OCI-LY7 (cell line): ENCODE data around the gene ZMIZ1. TPM values are rescaled to one million over a fixed set of nuclear protein-coding genes. Genes with fewer than 3 reads are reported as not detected.

ENCODE experiments used
- BruUV-seq: library from RNA; stranded (reverse); fragments of 400-500 nt; replicated peaks from 2 replicates; lab custom pipeline; 2021; lab: Mats Ljungman, UMichigan
- CTCF ChIA-PET: fragments of 300-600 bp; sonication (Branson Sonifier 250); formaldehyde crosslinking; loops from one replicate; lab custom pipeline; 2022; ENCODE audit warnings: antibody characterized with exemption; ENCODE audit not compliant: unreplicated experiment; lab: Charles Lee
- POLR2A ChIA-PET: fragments of 300-600 bp; sonication (Branson Sonifier 250); formaldehyde crosslinking; loops from one replicate; lab custom pipeline; 2022; ENCODE audit warnings: antibody characterized with exemption; lab: Charles Lee
- DNase-seq: peaks from one replicate; pipeline ENCODE4 v3.0.0-alpha.2; 2015; ENCODE audit warnings: low spot score
- H2AFZ ChIP-seq: fragments of 200-600 bp; sonication (generic), shearing (Covaris generic); 2 replicates; pipeline ENCODE4 v1.6.1; 2014; ENCODE audit warnings: mild to moderate bottlenecking, antibody characterized with exemption, low read length, moderate library complexity
- H3K27ac ChIP-seq: fragments of 200-600 bp; sonication (generic); 2 replicates; pipeline ENCODE4 v1.5.1; 2014; ENCODE audit warnings: mixed run types, low read depth, mild to moderate bottlenecking, moderate library complexity, low read length, inconsistent platforms; ENCODE audit not compliant: poor library complexity, severe bottlenecking
- H3K36me3 ChIP-seq: fragments of 200-600 bp; sonication (generic); 2 replicates; pipeline ENCODE4 v1.6.1; 2014; ENCODE audit warnings: mild to moderate bottlenecking, antibody characterized with exemption, low read length, moderate library complexity, mixed read lengths; ENCODE audit not compliant: insufficient read depth
- H3K4me1 ChIP-seq: fragments of 200-600 bp; sonication (generic); 2 replicates; pipeline ENCODE4 v1.5.1; 2014; ENCODE audit warnings: mild to moderate bottlenecking, low read length; ENCODE audit not compliant: insufficient read depth, poor library complexity, severe bottlenecking
- H3K4me2 ChIP-seq: fragments of 200-600 bp; sonication (generic); 2 replicates; pipeline ENCODE4 v1.6.1; 2014; ENCODE audit warnings: mild to moderate bottlenecking, low read length
- H3K4me3 ChIP-seq: fragments of 200-600 bp; sonication (generic); 2 replicates; pipeline ENCODE4 v1.5.1; 2014; ENCODE audit warnings: mild to moderate bottlenecking, low read depth, low read length; ENCODE audit not compliant: poor library complexity, severe bottlenecking
- H3K79me2 ChIP-seq: fragments of 200-600 bp; sonication (generic); 2 replicates; pipeline ENCODE4 v1.6.1; 2016; ENCODE audit warnings: low read depth, mild to moderate bottlenecking, low read length, moderate library complexity, mixed read lengths; ENCODE audit not compliant: insufficient read depth
- H3K9me2 ChIP-seq: fragments of 200-600 bp; sonication (generic); 2 replicates; pipeline ENCODE4 v1.6.1; 2016; ENCODE audit warnings: mild to moderate bottlenecking, low read length, mixed read lengths; ENCODE audit not compliant: insufficient read depth
- H3K9me3 ChIP-seq: fragments of 200-600 bp; sonication (generic); 2 replicates; pipeline ENCODE4 v1.6.1; 2014; ENCODE audit warnings: mild to moderate bottlenecking, mixed run types, low read length, mixed read lengths
- H4K20me1 ChIP-seq: fragments of 200-600 bp; sonication (generic); 2 replicates; pipeline ENCODE4 v1.6.1; 2014; ENCODE audit warnings: mild to moderate bottlenecking, antibody characterized with exemption, low read length, moderate library complexity, mixed read lengths; ENCODE audit not compliant: insufficient read depth
- CTCF ChIP-seq: fragments of 200-600 bp; sonication (generic); conservative IDR thresholded peaks from 2 replicates; pipeline ENCODE4 v1.5.1; 2014; ENCODE audit warnings: mild to moderate bottlenecking, antibody characterized with exemption, low read length, moderate library complexity, mixed read lengths
- EZH2phosphoT487 ChIP-seq: fragments of 200-600 bp; sonication (generic); IDR thresholded peaks from 2 replicates; pipeline ENCODE4 v1.6.1; 2018; ENCODE audit warnings: low read depth, borderline replicate concordance, mild to moderate bottlenecking, mixed run types, antibody characterized with exemption, low read length, moderate library complexity, mixed read lengths
- intact Hi-C: fragments of 100-400 bp; cut with micrococcal nuclease; formaldehyde crosslinking; loops from one replicate; pipeline ENCODE4 v1.10.0; 2022; ENCODE audit not compliant: unreplicated experiment
- total RNA-seq, 2 experiments: library from RNA; depleted of rRNA in 1 of 2; stranded (reverse); fragments of >200 nt in 1 of 2; shearing (Covaris generic) in 1 of 2; gene quantifications; 2 replicates each; pipeline ENCODE4 v1.2.3, GENCODE V29; 2014 to 2022

ZMIZ1 gene
- total RNA-seq, 2 experiments from 2014 or later, result 20.4 to 66.9 TPM

- H3K79me2 ChIP-seq, result no peaks in the 10 kb centered on the region
- no peak for DNase-seq
- POLR2A ChIA-PET, result no interaction called here
- H3K4me1 ChIP-seq, result no peaks in the 10 kb centered on the region
- H3K4me2 ChIP-seq, result no peak overlapping the region
- H4K20me1 ChIP-seq, result no peaks in the 10 kb centered on the region
- no peaks in the 10 kb centered on the region for H3K9me2 ChIP-seq
- intact Hi-C loops, result no loop called here
- no TSS peak for BruUV-seq
- H2AFZ ChIP-seq, result no peak overlapping the region
- CTCF ChIA-PET, result no interaction called here
- TF ChIP-seq CTCF, result no peak
- TF ChIP-seq EZH2phosphoT487, result no peak
- no peak overlapping the region for H3K27ac ChIP-seq
- H3K9me3 ChIP-seq, result no peaks in the 10 kb centered on the region
- H3K36me3 ChIP-seq, result no peaks in the 10 kb centered on the region
- H3K4me3 ChIP-seq, result no peak overlapping the region
These were observed 146.8 kb downstream of the ZMIZ1 start for GRCh38 chr10:79215531-79215930.

GRCh38 chr10:79219322-79219957 is 150.7 kb downstream of the ZMIZ1 start:
- H3K4me3 ChIP-seq, result no peak overlapping the region
- H3K79me2 ChIP-seq, result no peaks in the 10 kb centered on the region
- TF ChIP-seq EZH2phosphoT487 (no peak), CTCF (no peak)
- H4K20me1 ChIP-seq, result no peaks in the 10 kb centered on the region
- no peak overlapping the region for H3K27ac ChIP-seq
- no peak for DNase-seq
- intact Hi-C loops, result no loop called here
- H3K9me3 ChIP-seq, result no peaks in the 10 kb centered on the region
- no peaks in the 10 kb centered on the region for H3K36me3 ChIP-seq
- ChIA-PET POLR2A (interaction anchor here (0.6 kb wide), 1 partner anchor 855 kb away, joined by 3 read pairs; no protein-coding TSS in a partner anchor), CTCF (no interaction called here)
- H3K4me1 ChIP-seq, result no peaks in the 10 kb centered on the region
- BruUV-seq, result no TSS peak
- no peak overlapping the region for H2AFZ ChIP-seq
- H3K4me2 ChIP-seq, result no peak overlapping the region
- no peaks in the 10 kb centered on the region for H3K9me2 ChIP-seq

- no peak for DNase-seq
- no peaks in the 10 kb centered on the region for H3K36me3 ChIP-seq
- intact Hi-C loops, result no loop called here
- no peak for TF ChIP-seq CTCF
- no peak for TF ChIP-seq EZH2phosphoT487
- H3K79me2 ChIP-seq, result no peaks in the 10 kb centered on the region
- ChIA-PET POLR2A (interaction anchor here (1.1 kb wide), 1 partner anchor 9 kb away, joined by 4 read pairs; no protein-coding TSS in a partner anchor), CTCF (no interaction called here)
- H2AFZ ChIP-seq, result no peak overlapping the region
- H3K9me3 ChIP-seq, result no peaks in the 10 kb centered on the region
- H3K4me3 ChIP-seq, result no peak overlapping the region
- H3K9me2 ChIP-seq, result no peaks in the 10 kb centered on the region
- no TSS peak for BruUV-seq
- H3K4me2 ChIP-seq, result no peak overlapping the region
- no peaks in the 10 kb centered on the region for H4K20me1 ChIP-seq
- H3K4me1 ChIP-seq, result no peaks in the 10 kb centered on the region
- H3K27ac ChIP-seq, result no peak overlapping the region
These were observed 151.5 kb downstream of the ZMIZ1 start for GRCh38 chr10:79220307-79220706.
